IMR-90 (cell line): Measurements from ENCODE around the gene NOP10. TPM values are rescaled to one million over a fixed set of nuclear protein-coding genes. Genes with fewer than 3 reads are reported as not detected.
"Not testable (repeated sequence)": the region's sequence is repeated elsewhere in the genome, so short reads cannot be mapped to it uniquely, and the experiment has no call there.

ENCODE experiments used
- ATAC-seq: fragments of 200-7000 bp; cut with Tn5 transposase; 2 replicates; pipeline ENCODE4 v1.9.1; 2020; ENCODE audit warnings: low read depth, mild to moderate bottlenecking, moderate library complexity
- BruUV-seq: library from RNA; stranded (reverse); fragments of 400-500 nt; replicated peaks from 2 replicates; lab custom pipeline; 2021; lab: Mats Ljungman, UMichigan
- CTCF ChIA-PET: fragments of 300-600 bp; formaldehyde crosslinking; extraction: SDS; loops from one replicate; lab custom pipeline; 2021; ENCODE audit warnings: antibody characterized with exemption; lab: Yijun Ruan, JAX
- POLR2A ChIA-PET: fragments of 300-600 bp; sonication (Branson Sonifier 250); formaldehyde crosslinking; loops from one replicate; lab custom pipeline; 2022; ENCODE audit warnings: antibody characterized with exemption; ENCODE audit not compliant: unreplicated experiment; lab: Charles Lee
- DNase-seq: peaks from one replicate; pipeline ENCODE4 v3.0.0; 2013
- H2AFZ ChIP-seq: replicated peaks from 2 replicates; pipeline ENCODE3; 2013; ENCODE audit warnings: low read length, mild to moderate bottlenecking; ENCODE audit not compliant: poor library complexity
- H2AK5ac ChIP-seq: 2 replicates; pipeline ENCODE4 v1.6.1; 2013; ENCODE audit warnings: low read depth, low read length, inconsistent platforms
- H2AK9ac ChIP-seq: replicated peaks from 2 replicates; pipeline ENCODE3; 2013; ENCODE audit warnings: mild to moderate bottlenecking, low read depth, low read length, moderate library complexity; ENCODE audit not compliant: poor library complexity
- H2BK120ac ChIP-seq: 2 replicates; pipeline ENCODE4 v1.6.1; 2013; ENCODE audit warnings: low read depth, low read length, inconsistent platforms
- H2BK15ac ChIP-seq: 3 replicates; pipeline ENCODE4 v1.6.1; 2013; ENCODE audit warnings: low read depth, low read length, inconsistent platforms
- H2BK20ac ChIP-seq: 2 replicates; pipeline ENCODE4 v1.6.1; 2013; ENCODE audit warnings: low read depth, mild to moderate bottlenecking, inconsistent platforms, low read length, moderate library complexity
- H2BK5ac ChIP-seq: 2 replicates; pipeline ENCODE4 v1.6.1; 2013; ENCODE audit warnings: mild to moderate bottlenecking, low read depth, low read length, inconsistent platforms; ENCODE audit not compliant: poor library complexity, severe bottlenecking
- H3K14ac ChIP-seq: replicated peaks from 2 replicates; pipeline ENCODE4 v1.6.1; 2013; ENCODE audit warnings: low read depth, low read length, inconsistent platforms
- H3K18ac ChIP-seq: 2 replicates; pipeline ENCODE4 v1.6.1; 2013; ENCODE audit warnings: low read depth, low read length, control low read depth
- H3K23ac ChIP-seq: 2 replicates; pipeline ENCODE4 v1.6.1; 2013; ENCODE audit warnings: low read depth, low read length, inconsistent platforms
- H3K27ac ChIP-seq: 2 replicates; pipeline ENCODE4 v1.5.1; 2013; ENCODE audit warnings: mild to moderate bottlenecking, control low read depth, low read length; ENCODE audit not compliant: insufficient read depth
- H3K27me3 ChIP-seq: 2 replicates; pipeline ENCODE4 v1.6.1; 2013; ENCODE audit warnings: low read length; ENCODE audit not compliant: control insufficient read depth, insufficient read depth
- H3K36me3 ChIP-seq: 2 replicates; pipeline ENCODE4 v1.6.1; 2013; ENCODE audit warnings: low read length, mixed read lengths; ENCODE audit not compliant: control insufficient read depth, insufficient read depth
- H3K4ac ChIP-seq: 2 replicates; pipeline ENCODE4 v1.6.1; 2013; ENCODE audit warnings: low read depth, low read length, inconsistent platforms
- H3K4me1 ChIP-seq: 2 replicates; pipeline ENCODE4 v1.6.1; 2013; ENCODE audit warnings: low read length, mixed read lengths; ENCODE audit not compliant: control insufficient read depth, insufficient read depth
- H3K4me2 ChIP-seq: 2 replicates; pipeline ENCODE4 v1.6.1; 2013; ENCODE audit warnings: low read depth, mild to moderate bottlenecking, control low read depth, low read length, moderate library complexity
- H3K4me3 ChIP-seq: 2 replicates; pipeline ENCODE4 v1.5.1; 2013; ENCODE audit warnings: low read depth, mild to moderate bottlenecking, control low read depth, low read length, moderate library complexity; ENCODE audit not compliant: insufficient read depth
- H3K56ac ChIP-seq: 2 replicates; pipeline ENCODE4 v1.6.1; 2013; ENCODE audit warnings: low read length, inconsistent platforms; ENCODE audit not compliant: insufficient read depth; ENCODE audit errors: extremely low read depth
- H3K79me1 ChIP-seq, 2 experiments: 2 replicates each; pipeline ENCODE4 v1.6.1; 2013; ENCODE audit warnings: low read length in 2 of 2, inconsistent platforms in 1 of 2, low read depth in 1 of 2
- H3K9ac ChIP-seq: 2 replicates; pipeline ENCODE4 v1.6.1; 2013; ENCODE audit warnings: low read depth, low read length, control low read depth
- H3K9me1 ChIP-seq: 2 replicates; pipeline ENCODE4 v1.6.1; 2013; ENCODE audit warnings: low read length, inconsistent platforms; ENCODE audit not compliant: insufficient read depth
- H3K9me3 ChIP-seq: 2 replicates; pipeline ENCODE4 v1.6.1; 2013; ENCODE audit warnings: low read length; ENCODE audit not compliant: control insufficient read depth, insufficient read depth
- H4K20me1 ChIP-seq: 2 replicates; pipeline ENCODE4 v1.6.1; 2013; ENCODE audit warnings: low read length, inconsistent platforms; ENCODE audit not compliant: insufficient read depth
- H4K5ac ChIP-seq: 2 replicates; pipeline ENCODE4 v1.6.1; 2013; ENCODE audit warnings: mild to moderate bottlenecking, low read depth, low read length, control low read depth
- H4K8ac ChIP-seq, 2 experiments: 2 replicates each; pipeline ENCODE4 v1.6.1; 2013; ENCODE audit warnings: low read depth in 2 of 2, low read length in 2 of 2, control low read depth in 1 of 2, inconsistent platforms in 1 of 2
- H4K91ac ChIP-seq: 2 replicates; pipeline ENCODE4 v1.6.1; 2013; ENCODE audit warnings: low read depth, low read length, inconsistent platforms; ENCODE audit not compliant: insufficient read depth
- WGBS, 2 experiments: methylation state at CpG; one replicate each; pipeline versions ENCODE4 v1.1.5 to v1.1.7; 2013; ENCODE audit warnings: missing lambda C conversion rate in 2 of 2; ENCODE audit not compliant: insufficient read length in 1 of 2; ENCODE audit errors: extremely low coverage in 2 of 2; 5-methylcytosine and 5-hydroxymethylcytosine counted together
- dilution Hi-C: fragments of 300-500 bp; cut with HindIII; formaldehyde crosslinking; loops from one replicate; pipeline ENCODE4 v1.14.3; 2018; ENCODE audit warnings: low sequenced_read_pairs; ENCODE audit not compliant: unreplicated experiment
- in situ Hi-C: fragments of 300-500 bp; cut with MboI; formaldehyde crosslinking; loops from 3 replicates; pipeline ENCODE4 v1.14.3; 2019; ENCODE audit warnings: low sequenced_read_pairs, inconsistent platforms, mixed read lengths
- intact Hi-C: fragments of 100-400 bp; cut with micrococcal nuclease; formaldehyde crosslinking; loops from 2 replicates; pipeline ENCODE4 v1.10.0; 2022
- polyA plus RNA-seq, 3 experiments: library from polyadenylated mRNA; depleted of rRNA; stranded (reverse); fragments of >200 nt; gene quantifications; 2 replicates each; pipeline ENCODE4 v1.2.3, GENCODE V29; 2012; ENCODE audit warnings: low replicate concordance in 1 of 3
- total RNA-seq: library from RNA; depleted of rRNA; stranded (reverse); fragments of >200 nt; gene quantifications from 2 replicates; pipeline ENCODE4 v1.2.3, GENCODE V29; 2012

NOP10 gene
- total and polyA plus RNA-seq, 2 of the 4 experiments (the other 2 are of a cell fraction): 141 to 468 TPM

DNA sequence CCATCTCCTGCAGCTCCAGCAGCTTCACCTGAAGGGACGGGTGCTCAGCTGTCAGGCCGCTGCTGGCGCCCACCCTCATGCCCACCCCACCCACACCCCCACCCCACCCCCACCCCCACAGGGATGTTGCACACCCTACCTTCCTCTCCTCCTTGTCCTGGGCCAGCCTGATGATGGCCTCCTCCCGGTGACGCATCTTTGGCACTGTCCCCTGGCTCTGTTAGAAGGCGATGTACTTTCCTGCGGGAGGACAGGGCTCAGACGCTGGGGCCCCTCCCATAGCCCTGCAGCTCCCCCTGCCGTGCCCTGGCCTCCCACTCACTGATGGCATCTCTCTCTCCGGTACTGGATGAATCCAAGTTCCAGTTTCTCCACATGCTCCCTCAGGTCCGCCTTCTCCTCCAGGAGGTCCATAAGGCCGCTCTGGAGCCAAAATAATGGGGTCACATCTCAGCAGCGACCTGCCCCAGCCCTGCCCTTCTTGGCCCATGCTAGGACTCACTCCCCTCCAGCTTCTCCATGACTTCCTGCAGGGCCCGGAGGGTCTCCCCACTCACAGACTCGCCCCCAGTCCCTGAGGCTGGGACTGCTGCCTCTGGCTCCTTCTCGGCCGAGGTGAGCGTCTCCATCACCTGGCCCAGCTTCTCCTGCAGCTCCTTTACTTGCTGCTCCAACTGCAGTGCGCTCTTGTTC, 39.0 kb upstream of the NOP10 start:
- H3K4ac ChIP-seq, H4K91ac ChIP-seq, H2AFZ ChIP-seq, H3K23ac ChIP-seq, H3K9me1 ChIP-seq, H2BK20ac ChIP-seq, H3K27ac ChIP-seq, H3K56ac ChIP-seq, in situ Hi-C loops, H3K4me2 ChIP-seq, H4K5ac ChIP-seq, H4K8ac ChIP-seq, H3K79me1 ChIP-seq, H2AK9ac ChIP-seq, intact Hi-C loops, H3K27me3 ChIP-seq, H3K36me3 ChIP-seq, H2BK120ac ChIP-seq, H2BK15ac ChIP-seq, H3K4me3 ChIP-seq, H3K18ac ChIP-seq, H3K14ac ChIP-seq, dilution Hi-C loops, H3K9me3 ChIP-seq, CTCF ChIA-PET, H2BK5ac ChIP-seq, DNase-seq, BruUV-seq, POLR2A ChIA-PET, H2AK5ac ChIP-seq, H3K4me1 ChIP-seq, ATAC-seq, H4K20me1 ChIP-seq, H3K9ac ChIP-seq: not testable (repeated sequence)
- WGBS, 2 experiments: no CpG with 5 or more reads among the region's 19 CpGs

DNA sequence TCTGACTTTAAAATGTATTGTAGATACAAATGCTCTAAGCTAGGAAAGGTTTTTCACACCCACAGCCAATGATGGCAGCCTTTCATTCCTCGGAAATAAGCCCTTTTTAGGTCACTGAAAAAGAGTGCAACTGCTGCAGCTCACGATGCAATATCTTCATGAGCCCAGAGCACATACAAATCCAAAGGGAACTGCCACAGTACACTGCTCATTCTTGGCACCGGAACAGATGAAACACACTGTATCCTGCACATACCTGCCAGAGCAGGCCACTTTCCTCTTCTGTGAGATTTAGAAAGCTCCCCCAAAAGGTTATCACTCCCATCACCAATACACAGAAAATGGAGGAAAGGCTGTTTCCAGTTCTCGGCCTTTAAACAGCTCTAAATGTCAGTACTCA, 37.6 kb upstream of the NOP10 start:
- H3K9me1 ChIP-seq, H3K4me3 ChIP-seq, H3K79me1 ChIP-seq, H3K9me3 ChIP-seq, H3K27ac ChIP-seq, H3K56ac ChIP-seq, H3K14ac ChIP-seq, H3K9ac ChIP-seq, H3K4ac ChIP-seq, H3K4me2 ChIP-seq, H2BK120ac ChIP-seq, H2BK15ac ChIP-seq, POLR2A ChIA-PET, H2AFZ ChIP-seq, H2BK5ac ChIP-seq, BruUV-seq, H4K5ac ChIP-seq, H2AK9ac ChIP-seq, intact Hi-C loops, H3K4me1 ChIP-seq, H3K23ac ChIP-seq, H3K27me3 ChIP-seq, H4K91ac ChIP-seq, H2BK20ac ChIP-seq, H4K8ac ChIP-seq, H2AK5ac ChIP-seq, H3K18ac ChIP-seq, ATAC-seq, dilution Hi-C loops, DNase-seq, H3K36me3 ChIP-seq, H4K20me1 ChIP-seq, in situ Hi-C loops, CTCF ChIA-PET: not testable (repeated sequence)
- WGBS, 2 experiments: 100% methylated on average over 1 of the region's 4 CpGs; no CpG with 5 or more reads in 1 of the 2 experiments
